ENCODE data around the gene OR4A16. TPM values are rescaled to one million over a fixed set of nuclear protein-coding genes. Genes with fewer than 3 reads are reported as not detected.

The OR4A16 gene
- total and polyA plus RNA-seq, 2 of the 4 experiments (the other 2 are of a cell fraction): not detected

DNA sequence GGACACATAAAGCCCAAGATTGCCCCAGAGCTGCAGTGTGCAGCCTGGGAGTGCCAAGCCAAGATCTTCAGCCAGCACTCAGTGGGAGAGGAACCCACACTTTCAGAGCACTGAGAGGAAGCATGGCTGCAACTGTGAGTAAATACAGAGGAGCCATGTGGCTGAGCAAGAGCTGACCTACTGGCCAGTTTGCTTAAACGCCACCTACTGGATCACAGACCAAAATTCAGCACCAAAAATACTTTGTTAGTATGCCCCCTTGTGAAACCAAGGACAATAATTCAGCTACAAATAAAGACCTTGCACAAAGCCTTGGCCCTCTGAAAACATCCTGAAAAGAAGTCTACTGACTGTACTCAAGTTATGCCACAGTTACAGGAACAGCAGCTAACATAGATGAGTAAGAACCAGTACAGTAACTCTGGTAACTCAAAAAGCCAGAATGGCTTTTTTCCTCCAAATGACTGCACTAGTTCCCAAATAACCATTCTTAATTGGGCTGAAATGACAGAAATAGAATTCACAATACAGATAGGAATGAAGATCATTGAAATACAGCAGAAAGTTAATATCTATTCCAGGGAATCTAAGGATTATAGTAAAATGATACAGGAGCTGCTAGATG lies 14.7 kb downstream of the OR4A16 start:
- TF ChIP-seq RCOR1 (IDR thresholded peaks at IDR 0.05; ENCODE audit: insufficient replicate concordance, low read length) (no peak), POLR2A (IDR thresholded peaks at IDR 0.05; ENCODE audit: low read depth, low read length) (no peak), MAZ (IDR thresholded peaks at IDR 0.05; ENCODE audit: borderline replicate concordance, low read depth, low read length) (no peak), MAFK (IDR thresholded peaks at IDR 0.05; ENCODE audit: low read depth, low read length) (no peak), NFE2L2 (IDR thresholded peaks at IDR 0.05; ENCODE audit: low read depth, low read length) (no peak), CEBPB (IDR thresholded peaks at IDR 0.05; ENCODE audit: low read depth, low read length) (no peak), ELK1 (IDR thresholded peaks at IDR 0.05; ENCODE audit: borderline replicate concordance, low read depth, low read length) (no peak), CHD1 (IDR thresholded peaks at IDR 0.05; ENCODE audit: low read depth, low read length) (no peak), FOS (IDR thresholded peaks at IDR 0.05; ENCODE audit: low read depth, low read length) (no peak), RAD21 (IDR thresholded peaks at IDR 0.05; ENCODE audit: low read length) (no peak)
- TF ChIP-seq, protein P1, sequence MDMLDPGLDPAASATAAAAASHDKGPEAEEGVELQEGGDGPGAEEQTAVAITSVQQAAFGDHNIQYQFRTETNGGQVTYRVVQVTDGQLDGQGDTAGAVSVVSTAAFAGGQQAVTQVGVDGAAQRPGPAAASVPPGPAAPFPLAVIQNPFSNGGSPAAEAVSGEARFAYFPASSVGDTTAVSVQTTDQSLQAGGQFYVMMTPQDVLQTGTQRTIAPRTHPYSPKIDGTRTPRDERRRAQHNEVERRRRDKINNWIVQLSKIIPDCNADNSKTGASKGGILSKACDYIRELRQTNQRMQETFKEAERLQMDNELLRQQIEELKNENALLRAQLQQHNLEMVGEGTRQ (IDR thresholded peaks at IDR 0.05; ENCODE audit: low read depth, low read length): no peak
- intact Hi-C loops (cut with micrococcal nuclease): no loop called here
- Histone ChIP-seq H4K20me1 (ENCODE audit: insufficient read depth, low read length) (no peaks in the 10 kb centered on the region), H3K14ac (replicated peaks; ENCODE audit: low read depth, low read length) (no peak overlapping the region), H4K8ac (ENCODE audit: low read depth in 2 of 2, low read length in 2 of 2) (no peak overlapping the region), H3K4me3 (ENCODE audit: insufficient read depth, low read depth, low read length) (no peak overlapping the region), H3K27ac (ENCODE audit: insufficient read depth, low read length) (no peak overlapping the region), H3K4ac (ENCODE audit: low read depth, low read length) (no peak overlapping the region), H3K23ac (ENCODE audit: low read depth, low read length) (no peak overlapping the region), H3K27me3 (ENCODE audit: control insufficient read depth, insufficient read depth, low read length) (no peaks in the 10 kb centered on the region), H2BK15ac (ENCODE audit: low read depth, low read length) (no peak overlapping the region), H4K5ac (ENCODE audit: low read depth, low read length) (no peak overlapping the region), H3K18ac (ENCODE audit: low read depth, low read length) (no peak overlapping the region), H3K56ac (ENCODE audit: extremely low read depth, insufficient read depth, low read length) (no peak overlapping the region), H3K9me1 (ENCODE audit: insufficient read depth, low read length) (no peaks in the 10 kb centered on the region), H2AFZ (replicated peaks; ENCODE audit: low read length, poor library complexity) (no peak overlapping the region), H4K91ac (ENCODE audit: insufficient read depth, low read depth, low read length) (no peak overlapping the region), H3K4me1 (ENCODE audit: control insufficient read depth, insufficient read depth, low read length) (no peaks in the 10 kb centered on the region), H2BK5ac (ENCODE audit: low read depth, low read length, poor library complexity, severe bottlenecking) (no peak overlapping the region), H3K79me1 (ENCODE audit: low read depth in 1 of 2, low read length in 2 of 2) (no peaks in the 10 kb centered on the region), H3K9ac (ENCODE audit: low read depth, low read length) (no peak overlapping the region), H2BK120ac (ENCODE audit: low read depth, low read length) (no peak overlapping the region), H2AK5ac (ENCODE audit: low read depth, low read length) (no peak overlapping the region), H2AK9ac (replicated peaks; ENCODE audit: low read depth, low read length, poor library complexity) (no peak overlapping the region), H2BK20ac (ENCODE audit: low read depth, low read length) (no peak overlapping the region), H3K9me3 (ENCODE audit: control insufficient read depth, insufficient read depth, low read length) (peaks cover 18% of the 10 kb centered on the region), H3K4me2 (ENCODE audit: low read depth, low read length) (no peak overlapping the region), H3K36me3 (ENCODE audit: control insufficient read depth, insufficient read depth, low read length) (no peaks in the 10 kb centered on the region)
- no TSS peak for BruUV-seq (replicated peaks)
- whole genome bisulfite sequencing, 2 experiments (ENCODE audit: extremely low coverage in 2 of 2, insufficient read length in 1 of 2): no CpG with 5 or more reads among the region's 1 CpG
- no peak for ATAC-seq (ENCODE audit: low read depth)
- dilution Hi-C loops (cut with HindIII; ENCODE audit: low sequenced_read_pairs, unreplicated experiment): no loop called here
- in situ Hi-C loops (cut with MboI; ENCODE audit: low sequenced_read_pairs): no loop called here
- ChIA-PET CTCF (no interaction called here), POLR2A (ENCODE audit: unreplicated experiment) (no interaction called here)
- no peak for DNase-seq
